A673 (cell line): ENCODE data around the gene SLC35D3.

ENCODE experiments used
- CTCF ChIP-seq: fragments of 300-800, 200-600 bp; sonication (generic); conservative IDR thresholded peaks from 2 replicates; pipeline ENCODE4 v1.5.1; 2017; ENCODE audit warnings: low read depth, mild to moderate bottlenecking, antibody characterized with exemption, low read length, moderate library complexity, mixed read lengths
- EZH2 ChIP-seq: fragments of 200-600 bp; sonication (generic); IDR thresholded peaks from 2 replicates; pipeline ENCODE4 v1.6.1; 2017; ENCODE audit warnings: borderline replicate concordance, low read depth, mild to moderate bottlenecking, mixed read lengths, antibody characterized with exemption, low read length; ENCODE audit not compliant: poor library complexity, severe bottlenecking

DNA sequence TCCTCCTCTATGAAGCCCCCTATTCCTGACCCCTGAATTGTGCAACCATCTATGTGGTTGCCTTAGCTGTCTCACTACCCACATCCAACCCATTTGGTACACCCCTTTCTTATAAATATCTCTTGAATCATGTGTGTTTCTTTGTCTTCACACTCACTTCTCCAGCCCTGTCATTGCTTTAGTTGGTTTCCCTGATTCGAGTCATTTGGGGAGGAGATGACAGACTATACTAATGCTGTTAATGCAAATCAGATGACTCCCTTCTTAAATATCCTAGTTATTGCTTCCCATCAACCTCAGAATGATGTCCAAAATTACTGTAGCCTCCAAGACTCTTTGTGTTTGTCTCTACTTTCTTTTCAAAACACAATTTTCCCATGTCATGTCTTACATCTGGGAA is 23.0 kb downstream of the SLC35D3 start:
- no peak for TF ChIP-seq CTCF
- no peak for TF ChIP-seq EZH2
